Duodenal mucosa (tissue), 2 donors: ENCODE measurements around the gene PIGV.
"Not testable (repeated sequence)": the region's sequence is repeated elsewhere in the genome, so short reads cannot be mapped to it uniquely, and the experiment has no call there.

Experiments
- H3K27ac ChIP-seq: one replicate; pipeline ENCODE4 v1.7.0; 2013; ENCODE audit warnings: low read depth, low read length
- H3K27me3 ChIP-seq, 2 donors: one replicate each; pipeline ENCODE4 v1.7.0; 2013; ENCODE audit warnings: low read length in 2 of 2, control low read depth in 1 of 2; ENCODE audit not compliant: insufficient read depth in 2 of 2, control insufficient read depth in 1 of 2
- H3K36me3 ChIP-seq, 2 donors: one replicate each; pipeline ENCODE4 v1.7.0; 2013; ENCODE audit warnings: low read length in 2 of 2, control low read depth in 1 of 2; ENCODE audit not compliant: insufficient read depth in 2 of 2, control insufficient read depth in 1 of 2
- H3K4me1 ChIP-seq, 2 donors: one replicate each; pipeline ENCODE4 v1.7.0; 2013; ENCODE audit warnings: low read length in 2 of 2, control low read depth in 1 of 2; ENCODE audit not compliant: insufficient read depth in 2 of 2, control insufficient read depth in 1 of 2
- H3K4me3 ChIP-seq, 2 donors: one replicate each; pipeline ENCODE4 v1.7.0; 2013; ENCODE audit warnings: low read length in 2 of 2, low read depth in 1 of 2
- H3K9ac ChIP-seq, 2 donors: one replicate each; pipeline ENCODE4 v1.7.0; 2013; ENCODE audit warnings: low read length in 2 of 2, low read depth in 1 of 2
- H3K9me3 ChIP-seq, 2 donors: one replicate each; pipeline ENCODE4 v1.7.0; 2013; ENCODE audit warnings: low read length in 2 of 2, control low read depth in 1 of 2; ENCODE audit not compliant: control insufficient read depth in 1 of 2

Gene PIGV

GRCh38 chr1:26790551-26790953 is 2.8 kb downstream of the PIGV start:
- Histone ChIP-seq H3K4me1 (peaks cover 18 to 28% of the 10 kb centered on the region in 2 donors), H3K27me3 (no peaks in the 10 kb centered on the region), H3K9ac (no peak overlapping the region), H3K36me3 (peaks cover 0 to 17% of the 10 kb centered on the region in 2 donors), H3K27ac (no peak overlapping the region), H3K4me3 (no peak overlapping the region), H3K9me3 (no peaks in the 10 kb centered on the region)

GRCh38 chr1:26791148-26791547 is 3.4 kb downstream of the PIGV start:
- no peaks in the 10 kb centered on the region for H3K9me3 ChIP-seq
- no peak overlapping the region for H3K4me3 ChIP-seq
- H3K9ac ChIP-seq = no peak overlapping the region
- no peaks in the 10 kb centered on the region for H3K27me3 ChIP-seq
- peaks cover 12 to 22% of the 10 kb centered on the region in 2 donors for H3K4me1 ChIP-seq
- peaks cover 0 to 17% of the 10 kb centered on the region in 2 donors for H3K36me3 ChIP-seq
- H3K27ac ChIP-seq = no peak overlapping the region

GRCh38 chr1:26791626-26792025 is 3.9 kb downstream of the PIGV start:
- H3K4me1 ChIP-seq = peaks cover 8 to 17% of the 10 kb centered on the region in 2 donors
- H3K27me3 ChIP-seq = no peaks in the 10 kb centered on the region
- H3K9ac ChIP-seq = no peak overlapping the region
- H3K36me3 ChIP-seq = peaks cover 0 to 17% of the 10 kb centered on the region in 2 donors
- no peak overlapping the region for H3K27ac ChIP-seq
- H3K4me3 ChIP-seq = no peak overlapping the region
- no peaks in the 10 kb centered on the region for H3K9me3 ChIP-seq

GRCh38 chr1:26792924-26793323 is 5.2 kb downstream of the PIGV start:
- Histone ChIP-seq H3K9ac (no peak overlapping the region), H3K27me3 (no peaks in the 10 kb centered on the region)

GRCh38 chr1:26794391-26794790 is 6.6 kb downstream of the PIGV start:
- H3K36me3 ChIP-seq = peaks cover 3 to 17% of the 10 kb centered on the region in 2 donors
- H3K4me3 ChIP-seq = no peak overlapping the region
- peaks cover 0 to 1% of the 10 kb centered on the region in 2 donors for H3K4me1 ChIP-seq
- no peak overlapping the region for H3K27ac ChIP-seq
- H3K9ac ChIP-seq = no peak overlapping the region
- no peaks in the 10 kb centered on the region for H3K9me3 ChIP-seq
- no peaks in the 10 kb centered on the region for H3K27me3 ChIP-seq

More at GRCh38 chr1:26792924-26793323, 5.2 kb downstream of the PIGV start:
- Histone ChIP-seq H3K4me1 (peaks cover 0 to 8% of the 10 kb centered on the region in 2 donors), H3K9me3 (no peaks in the 10 kb centered on the region), H3K27ac (no peak overlapping the region), H3K36me3 (peaks cover 3 to 17% of the 10 kb centered on the region in 2 donors), H3K4me3 (no peak overlapping the region)

GRCh38 chr1:26797627-26798026 is 9.9 kb downstream of the PIGV start:
- Histone ChIP-seq H3K27me3 (no peaks in the 10 kb centered on the region), H3K9me3 (no peaks in the 10 kb centered on the region), H3K27ac (no peak overlapping the region), H3K4me1 (peaks cover 4 to 8% of the 10 kb centered on the region in 2 donors), H3K36me3 (peaks cover 3 to 14% of the 10 kb centered on the region in 2 donors), H3K9ac (no peak overlapping the region), H3K4me3 (no peak overlapping the region)

GRCh38 chr1:26799479-26800142 is 11.9 kb downstream of the PIGV start:
- H3K27ac ChIP-seq = no peak overlapping the region
- H3K9me3 ChIP-seq = no peaks in the 10 kb centered on the region
- H3K27me3 ChIP-seq = no peaks in the 10 kb centered on the region
- peaks cover 4 to 8% of the 10 kb centered on the region in 2 donors for H3K4me1 ChIP-seq
- H3K36me3 ChIP-seq = peaks cover 3 to 7% of the 10 kb centered on the region in 2 donors
- peak overlapping the region in 1 of 2 donors; percentile 0 for H3K9ac ChIP-seq
- no peak overlapping the region for H3K4me3 ChIP-seq

GRCh38 chr1:26803932-26804331 is 16.2 kb downstream of the PIGV start:
- H3K36me3 ChIP-seq, H3K9me3 ChIP-seq, H3K4me1 ChIP-seq, H3K27ac ChIP-seq, H3K27me3 ChIP-seq, H3K9ac ChIP-seq, H3K4me3 ChIP-seq: not testable (repeated sequence)

- H3K27me3 ChIP-seq, H3K4me3 ChIP-seq, H3K9ac ChIP-seq, H3K4me1 ChIP-seq, H3K27ac ChIP-seq, H3K36me3 ChIP-seq, H3K9me3 ChIP-seq: not testable (repeated sequence)
Measured at GRCh38 chr1:26810105-26810504, 22.4 kb downstream of the PIGV start.

- no peaks in the 10 kb centered on the region for H3K9me3 ChIP-seq
- H3K4me1 ChIP-seq = no peaks in the 10 kb centered on the region
- H3K27me3 ChIP-seq = no peaks in the 10 kb centered on the region
- H3K4me3 ChIP-seq = no peak overlapping the region
- no peak overlapping the region for H3K9ac ChIP-seq
- no peaks in the 10 kb centered on the region for H3K36me3 ChIP-seq
- no peak overlapping the region for H3K27ac ChIP-seq
Measured at GRCh38 chr1:26811057-26811456, 23.3 kb downstream of the PIGV start.
